IPS-18c (cell line): ENCODE measurements around the gene MYO1A.
"Not testable (repeated sequence)": the region's sequence is repeated elsewhere in the genome, so short reads cannot be mapped to it uniquely, and the experiment has no call there.

Experiments
- H3K4me3 ChIP-seq: 2 replicates; pipeline ENCODE4 v1.7.0; 2013; ENCODE audit warnings: low read depth, mild to moderate bottlenecking, low read length, moderate library complexity; ENCODE audit not compliant: insufficient read depth
- H3K9me3 ChIP-seq: one replicate; pipeline ENCODE4 v1.6.1; 2013; ENCODE audit warnings: mild to moderate bottlenecking, low read length, moderate library complexity; ENCODE audit not compliant: control insufficient read depth, insufficient read depth

Gene MYO1A

DNA sequence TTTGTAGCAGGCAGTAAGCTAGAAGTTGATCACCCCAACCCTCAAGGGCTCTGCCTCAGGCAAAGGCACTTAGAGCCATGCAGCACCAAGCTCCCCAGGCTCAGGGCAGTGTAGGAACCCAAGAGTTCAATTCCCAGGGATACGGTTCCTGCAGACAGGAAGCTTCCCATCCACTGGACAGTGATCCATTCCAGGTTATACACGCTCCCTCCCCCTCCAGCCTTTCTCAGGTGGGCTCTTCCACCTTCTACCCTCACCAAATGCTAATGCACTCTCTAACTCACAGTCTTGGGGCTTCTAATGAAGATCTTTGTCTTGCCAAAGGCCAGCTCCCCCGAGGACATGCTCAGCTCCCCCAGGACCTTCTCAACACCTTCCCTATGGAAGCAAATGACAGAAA lies 12.7 kb downstream of the MYO1A start:
- Histone ChIP-seq H3K4me3 (no peak overlapping the region), H3K9me3 (no peaks in the 10 kb centered on the region)

- H3K9me3 ChIP-seq = no peaks in the 10 kb centered on the region
- H3K4me3 ChIP-seq = no peak overlapping the region
Measured at GRCh38 chr12:57033431-57033830, 16.5 kb downstream of the MYO1A start.

DNA sequence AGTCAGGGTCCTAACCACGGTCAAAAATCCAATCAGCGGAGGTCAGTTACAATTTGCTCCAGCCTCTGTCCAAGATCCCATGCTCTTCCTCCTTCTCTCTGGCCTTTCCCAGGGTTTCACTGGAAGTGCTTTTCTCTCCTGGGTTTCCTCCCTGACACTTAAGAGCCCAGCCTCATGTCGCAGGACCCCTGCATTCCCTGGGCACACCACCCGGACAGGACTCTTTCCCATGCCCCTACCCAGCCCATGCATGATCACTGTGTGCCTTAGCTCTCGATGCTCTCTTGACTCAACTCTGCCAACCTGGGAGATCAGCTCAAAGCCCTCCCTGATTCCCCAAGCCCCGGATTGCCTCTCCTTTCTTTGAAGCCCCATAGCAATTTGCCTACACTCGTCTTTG lies 18.1 kb downstream of the MYO1A start:
- Histone ChIP-seq H3K9me3 (no peaks in the 10 kb centered on the region), H3K4me3 (no peak overlapping the region)

DNA sequence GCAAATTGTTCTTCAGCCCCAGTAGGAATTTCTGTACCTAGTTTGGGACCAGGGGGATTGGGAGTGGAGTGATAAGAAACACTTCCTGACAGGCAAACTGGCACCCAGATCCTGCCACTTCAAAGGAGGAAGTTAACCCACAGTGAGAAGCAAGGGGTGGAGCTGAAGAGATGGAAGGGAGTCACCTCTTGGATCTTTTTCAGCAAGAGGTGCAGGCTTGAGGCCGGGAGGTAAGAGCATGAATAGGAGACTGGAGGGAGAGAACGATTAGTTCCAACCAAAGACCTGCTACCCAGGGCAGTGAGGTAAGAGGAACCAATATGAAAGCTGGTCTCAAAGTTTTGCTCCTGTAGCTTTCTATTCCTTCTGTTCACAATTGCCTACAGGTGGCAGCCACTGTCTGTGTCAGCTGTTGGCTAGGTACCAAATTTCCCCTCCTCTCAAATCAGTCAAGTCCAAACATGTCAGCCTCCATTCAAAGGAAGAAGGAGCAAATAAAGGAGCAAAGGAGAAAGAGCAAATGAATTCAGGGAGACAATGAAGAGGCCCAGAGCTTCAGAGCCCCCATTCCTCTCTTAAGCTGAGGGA lies 18.7 kb downstream of the MYO1A start:
- Histone ChIP-seq H3K4me3 (no peak overlapping the region), H3K9me3 (no peaks in the 10 kb centered on the region)

DNA sequence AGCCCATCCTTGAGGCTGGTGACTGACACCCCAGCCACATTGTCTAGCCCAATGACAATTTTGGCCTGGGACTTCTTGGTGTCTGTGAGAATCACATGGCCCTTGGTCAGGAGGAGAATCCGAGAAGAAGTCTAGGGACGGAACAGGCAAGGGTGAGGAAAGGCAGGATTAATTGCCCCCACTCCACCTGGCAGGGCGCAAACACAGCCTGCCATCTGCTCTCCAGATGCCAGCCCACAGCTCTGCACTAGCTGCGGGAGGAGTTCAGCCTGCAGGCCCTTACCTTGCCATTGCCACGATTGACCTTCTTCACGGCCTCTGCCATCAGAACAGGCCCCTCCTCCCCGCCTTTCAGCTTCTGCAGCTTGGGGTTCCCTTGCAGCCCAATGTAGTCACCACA lies 20.5 kb downstream of the MYO1A start:
- Histone ChIP-seq H3K4me3 (no peak overlapping the region), H3K9me3 (no peaks in the 10 kb centered on the region)

- Histone ChIP-seq H3K4me3 (no peak overlapping the region), H3K9me3 (no peaks in the 10 kb centered on the region)
Measured at GRCh38 chr12:57027805-57028153, 22.1 kb downstream of the MYO1A start.

DNA sequence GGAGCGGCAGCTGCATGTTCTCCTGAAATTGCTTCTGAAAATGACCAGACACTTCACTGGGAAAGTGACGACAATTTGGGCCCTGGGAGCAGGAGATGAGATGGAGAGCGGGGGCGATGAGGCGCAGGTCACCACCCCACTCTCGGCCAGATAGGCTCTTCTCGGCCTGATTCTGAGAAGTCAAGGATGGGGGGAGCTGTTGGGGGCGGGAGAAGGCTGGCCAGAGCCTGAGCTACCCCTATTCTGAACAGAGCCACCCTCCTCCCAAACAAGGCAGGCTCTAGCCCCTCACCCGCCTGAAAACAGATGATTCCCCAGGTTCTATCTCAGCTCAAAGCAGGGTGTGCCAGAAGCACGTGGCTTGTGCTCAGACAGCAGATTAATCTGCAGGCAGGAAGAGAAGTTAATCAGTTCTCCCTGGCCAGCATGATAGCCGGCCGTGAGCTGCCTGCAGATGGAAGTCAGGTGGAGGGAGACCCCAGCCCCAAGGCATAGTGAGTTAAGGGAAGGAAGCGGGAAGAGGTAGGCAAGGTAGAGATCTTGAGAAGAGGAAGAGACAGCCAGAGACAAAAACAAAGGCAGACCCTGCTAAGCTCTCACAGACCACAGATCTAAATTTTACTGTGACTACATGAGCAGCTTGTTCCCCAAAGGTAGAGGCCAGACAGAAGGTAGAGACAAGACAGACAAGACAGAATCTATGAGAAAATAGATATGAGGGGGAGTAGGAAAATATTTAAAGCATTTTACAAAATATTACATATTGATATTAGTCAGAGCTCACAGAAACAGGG lies 22.7 kb downstream of the MYO1A start:
- H3K4me3 ChIP-seq = no peak overlapping the region

GRCh38 chr12:57025196-57025595 lies 24.7 kb downstream of the MYO1A start:
- Histone ChIP-seq H3K9me3 (no peaks in the 10 kb centered on the region), H3K4me3 (no peak overlapping the region; the same call in 1 of the 2 replicates)

More for the DNA sequence above, 22.7 kb downstream of the MYO1A start:
- H3K9me3 ChIP-seq = no peaks in the 10 kb centered on the region

DNA sequence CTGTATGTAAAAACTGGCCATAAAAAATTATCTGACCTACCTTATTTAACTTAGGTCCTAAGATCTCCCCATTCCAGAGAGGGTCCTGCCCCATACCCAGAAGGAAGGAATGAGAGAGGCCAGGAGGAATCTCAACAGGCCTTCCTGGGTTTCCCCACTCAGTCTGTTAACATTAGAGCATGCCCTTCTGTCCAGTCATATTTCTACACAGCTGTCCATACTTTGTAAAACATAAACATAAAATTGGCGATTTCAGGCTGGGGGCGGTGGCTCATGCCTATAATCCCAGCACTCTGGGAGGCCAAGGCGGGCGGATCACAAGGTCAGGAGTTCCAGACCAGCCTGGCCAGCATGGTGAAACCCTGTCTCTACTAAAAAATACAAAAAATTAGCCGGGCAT lies 27.6 kb downstream of the MYO1A start:
- H3K4me3 ChIP-seq, H3K9me3 ChIP-seq: not testable (repeated sequence)

- H3K4me3 ChIP-seq = no peak overlapping the region
- no peaks in the 10 kb centered on the region for H3K9me3 ChIP-seq
Measured at GRCh38 chr12:57019983-57020719, 29.8 kb downstream of the MYO1A start.

GRCh38 chr12:57018906-57019305 lies 31.0 kb downstream of the MYO1A start:
- Histone ChIP-seq H3K9me3 (no peaks in the 10 kb centered on the region), H3K4me3 (no peak overlapping the region)

DNA sequence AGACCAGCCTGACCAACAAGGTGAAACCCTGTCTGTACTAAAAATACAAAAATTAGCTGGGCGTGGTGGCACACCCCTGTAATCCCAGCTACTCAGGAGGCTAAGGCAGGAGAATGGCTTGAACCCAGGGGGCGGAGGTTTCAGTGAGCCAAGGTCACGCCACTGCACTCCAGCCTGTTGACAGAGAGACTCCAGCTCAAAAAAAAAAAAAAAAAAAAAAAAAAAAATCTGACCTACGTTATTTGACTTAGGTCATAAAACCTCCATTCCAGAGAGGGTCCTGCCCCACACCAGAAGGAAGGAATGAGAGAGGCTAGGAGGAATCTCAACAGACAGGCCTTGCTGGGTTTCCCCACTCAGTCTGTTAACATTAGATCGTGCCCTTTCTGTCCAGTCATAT lies 31.6 kb downstream of the MYO1A start:
- not testable (repeated sequence) for H3K4me3 ChIP-seq

DNA sequence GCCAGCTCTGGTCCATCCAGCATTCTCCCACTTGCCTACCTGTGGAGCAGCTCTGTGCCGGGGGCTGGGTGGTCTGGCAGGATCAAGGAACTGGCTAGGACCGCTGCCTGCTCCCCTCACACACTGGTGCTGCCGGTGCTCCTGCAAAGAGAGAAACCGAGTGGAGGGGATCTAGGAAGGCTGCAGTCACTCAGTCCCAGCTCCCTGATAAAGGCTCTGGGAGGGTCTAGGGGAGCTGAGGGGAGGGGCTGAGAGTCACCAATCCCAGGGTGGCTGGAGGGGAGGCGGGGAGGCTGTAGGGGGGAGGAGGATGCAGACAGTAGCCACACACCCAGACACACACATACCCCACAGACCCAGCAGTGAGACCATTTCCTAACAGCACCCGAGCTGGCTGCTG lies 33.6 kb downstream of the MYO1A start, which contains the start of gene TAC3:
Gene TAC3, minus strand, starts transcription at position 182 of the 400 bp plus-strand sequence. CDS start 732 bp downstream, outside the sequence.
- Histone ChIP-seq H3K4me3 (peak within 1 kb of the TSS; percentile 29; the same call in 1 of the 2 replicates), H3K9me3 (no peaks in the 10 kb centered on the region)

More for the DNA sequence above, 31.6 kb downstream of the MYO1A start:
- H3K9me3 ChIP-seq = not testable (repeated sequence)

DNA sequence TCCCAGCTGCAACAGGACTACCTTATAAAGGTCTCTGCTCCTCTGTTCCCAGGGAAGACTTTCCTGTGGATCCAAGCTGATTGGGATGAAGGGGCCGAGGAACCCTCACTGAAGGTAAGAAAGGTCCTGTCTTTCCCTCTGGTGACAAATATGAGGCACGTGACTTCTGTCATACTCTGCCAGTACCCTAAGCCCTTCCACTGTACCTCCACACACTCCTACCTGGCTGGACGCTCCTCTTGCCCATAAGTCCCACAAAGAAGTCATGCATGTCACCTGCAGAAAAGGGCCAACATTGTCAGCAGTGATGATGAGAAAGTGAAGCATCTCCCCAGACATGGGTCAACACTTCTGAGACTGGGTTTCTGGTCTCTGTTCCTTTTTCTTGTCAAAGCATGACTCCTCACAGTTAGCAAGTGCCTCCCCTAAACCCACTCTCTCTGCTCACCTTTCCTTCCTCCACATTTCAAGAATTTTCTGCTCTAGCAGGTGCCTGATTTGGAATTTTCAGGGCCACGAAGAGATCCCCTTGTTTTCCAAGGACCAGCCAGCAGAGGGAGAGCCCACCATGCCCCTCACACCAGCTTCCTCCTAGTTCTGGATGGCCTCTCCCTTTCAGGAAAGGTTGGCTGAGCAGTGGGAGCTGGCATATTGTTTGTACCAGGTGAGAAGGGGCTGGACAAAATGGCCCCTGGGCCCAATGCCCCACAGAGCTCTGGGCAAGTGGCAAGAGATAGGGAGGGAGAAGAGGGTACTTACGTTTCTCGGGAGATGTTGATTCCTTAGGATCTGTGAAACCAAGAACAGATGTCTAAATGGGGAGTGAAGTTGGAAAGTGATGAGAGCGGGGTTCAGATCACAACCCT lies 37.1 kb downstream of the MYO1A start:
- H3K9me3 ChIP-seq = no peaks in the 10 kb centered on the region
- no peak overlapping the region for H3K4me3 ChIP-seq

DNA sequence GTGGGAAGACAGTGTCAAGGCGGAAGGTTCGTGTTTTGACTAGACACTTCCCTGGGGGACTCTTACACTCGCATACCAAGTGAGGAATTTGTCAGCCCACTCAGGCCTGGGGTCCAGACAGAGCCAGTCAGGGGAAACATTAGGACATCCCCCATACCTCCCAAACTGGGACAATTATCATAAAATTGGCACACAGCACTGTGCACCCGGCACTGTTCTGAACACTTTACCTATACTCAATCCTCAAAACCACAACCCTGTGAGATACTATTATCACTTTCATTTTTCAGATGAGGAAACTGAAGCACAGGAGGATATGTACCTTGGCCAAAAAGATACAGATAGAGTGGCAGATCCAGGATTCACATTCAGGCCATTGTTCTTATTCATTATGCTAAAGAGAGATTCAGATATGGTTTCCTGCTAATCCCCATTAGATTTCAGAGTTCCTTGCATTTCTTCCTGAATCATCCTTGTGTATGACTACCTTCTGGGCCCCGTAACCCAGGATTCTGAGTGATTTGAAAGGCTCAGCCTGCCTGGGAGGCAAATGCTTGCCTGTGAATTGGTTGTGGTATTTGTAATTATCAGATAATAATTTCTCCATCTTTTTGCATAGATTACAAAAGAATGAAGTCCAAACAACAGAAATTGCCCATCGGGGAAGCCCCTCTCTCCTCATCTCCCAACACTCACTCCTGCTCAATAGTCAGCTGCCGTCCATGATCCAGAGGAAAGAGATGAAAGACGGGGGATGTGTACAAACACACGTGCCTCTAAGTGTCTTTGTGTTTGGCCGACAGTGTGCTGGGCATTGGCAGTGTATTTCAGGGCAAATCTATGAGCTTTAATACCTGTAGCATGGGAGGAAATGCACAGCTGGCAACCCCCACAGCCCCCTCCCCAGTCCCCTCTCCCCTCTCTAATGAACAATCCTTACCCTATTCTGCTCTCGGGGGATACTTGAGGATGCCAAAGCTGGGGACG lies 38.2 kb downstream of the MYO1A start:
- H3K9me3 ChIP-seq = no peaks in the 10 kb centered on the region
- H3K4me3 ChIP-seq = no peak overlapping the region

DNA sequence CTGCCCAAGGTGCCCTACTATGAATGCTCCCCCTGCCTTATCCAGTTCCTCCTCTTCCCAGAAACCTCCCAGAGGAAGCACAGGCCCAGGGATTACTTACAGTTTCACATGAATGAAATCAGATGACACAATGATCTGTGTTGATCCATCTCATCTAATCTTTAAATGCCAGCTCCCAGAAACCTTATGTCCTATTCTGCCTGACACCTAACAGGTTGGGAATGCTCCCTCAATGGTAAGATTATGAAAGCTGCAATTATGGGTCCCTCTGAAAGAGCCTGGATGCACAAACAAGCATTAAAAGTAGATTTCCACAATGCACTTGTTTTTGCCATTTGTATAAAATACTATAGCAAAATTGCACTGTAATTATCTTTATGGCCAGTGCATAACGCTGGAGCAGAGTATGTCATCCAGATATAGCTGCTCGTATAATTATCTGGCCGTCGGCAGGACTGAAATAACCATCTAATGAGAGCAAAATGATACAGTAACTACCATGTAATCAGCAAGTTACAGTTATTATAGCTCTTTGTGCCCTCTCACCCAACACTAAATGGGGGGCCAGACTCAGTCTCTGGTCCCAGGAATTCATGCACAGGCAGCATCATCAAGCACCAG lies 39.2 kb downstream of the MYO1A start:
- Histone ChIP-seq H3K4me3 (no peak overlapping the region), H3K9me3 (no peaks in the 10 kb centered on the region)
